Measurements from ENCODE around the gene NR3C1.

DNA sequence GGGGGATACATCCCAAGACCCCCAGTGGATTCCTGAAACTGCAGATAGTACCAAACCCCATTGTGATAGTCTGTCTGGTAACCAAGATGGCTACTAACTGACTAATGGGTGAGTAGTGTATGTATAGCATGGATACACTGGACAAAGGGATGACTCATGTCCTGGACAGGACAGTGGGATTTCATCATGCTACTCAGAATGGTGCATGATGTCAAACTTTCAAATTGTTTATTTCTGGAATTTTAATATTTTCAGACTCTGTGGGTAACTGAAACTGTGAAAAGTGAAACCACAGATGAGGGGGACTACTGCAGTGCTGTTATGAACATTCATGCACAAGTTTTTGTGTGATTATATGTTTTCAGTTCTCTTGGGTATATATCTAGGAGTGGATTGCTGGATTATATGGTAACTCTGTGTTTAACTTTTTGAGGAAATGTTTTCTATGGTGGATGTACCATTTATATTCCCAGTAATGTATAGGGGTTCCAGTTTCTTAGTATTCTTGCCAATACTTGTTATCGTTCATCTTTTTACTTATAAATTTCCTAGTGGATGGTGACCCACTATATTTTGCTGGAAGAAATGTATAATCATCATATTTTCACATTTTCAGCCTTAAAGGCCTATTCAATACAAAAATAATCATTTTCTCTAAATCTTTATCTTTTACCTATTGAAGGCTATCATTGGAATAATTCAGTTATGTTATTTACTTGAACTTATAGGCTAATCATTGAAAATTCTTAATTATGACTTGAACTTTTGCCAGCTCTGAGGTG is 140.9 kb downstream of the NR3C1 start:
- no peak for TF ChIP-seq ZNF274 (IDR thresholded peaks at IDR 0.05; ENCODE audit: low read depth, low read length)
- no peak for TF ChIP-seq POLR2A (IDR thresholded peaks at IDR 0.05; ENCODE audit: borderline replicate concordance, extremely low read depth, insufficient read depth, insufficient read length)
- TF ChIP-seq, protein P1, sequence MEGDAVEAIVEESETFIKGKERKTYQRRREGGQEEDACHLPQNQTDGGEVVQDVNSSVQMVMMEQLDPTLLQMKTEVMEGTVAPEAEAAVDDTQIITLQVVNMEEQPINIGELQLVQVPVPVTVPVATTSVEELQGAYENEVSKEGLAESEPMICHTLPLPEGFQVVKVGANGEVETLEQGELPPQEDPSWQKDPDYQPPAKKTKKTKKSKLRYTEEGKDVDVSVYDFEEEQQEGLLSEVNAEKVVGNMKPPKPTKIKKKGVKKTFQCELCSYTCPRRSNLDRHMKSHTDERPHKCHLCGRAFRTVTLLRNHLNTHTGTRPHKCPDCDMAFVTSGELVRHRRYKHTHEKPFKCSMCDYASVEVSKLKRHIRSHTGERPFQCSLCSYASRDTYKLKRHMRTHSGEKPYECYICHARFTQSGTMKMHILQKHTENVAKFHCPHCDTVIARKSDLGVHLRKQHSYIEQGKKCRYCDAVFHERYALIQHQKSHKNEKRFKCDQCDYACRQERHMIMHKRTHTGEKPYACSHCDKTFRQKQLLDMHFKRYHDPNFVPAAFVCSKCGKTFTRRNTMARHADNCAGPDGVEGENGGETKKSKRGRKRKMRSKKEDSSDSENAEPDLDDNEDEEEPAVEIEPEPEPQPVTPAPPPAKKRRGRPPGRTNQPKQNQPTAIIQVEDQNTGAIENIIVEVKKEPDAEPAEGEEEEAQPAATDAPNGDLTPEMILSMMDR (IDR thresholded peaks at IDR 0.05 in 2 of 3, conservative IDR thresholded peaks at IDR 0.05 in 1 of 3; ENCODE audit: borderline replicate concordance in 1 of 3, insufficient read depth in 1 of 3, low read depth in 2 of 3, low read length in 2 of 3), result no peak
- no peak for TF ChIP-seq EZH2 (IDR thresholded peaks at IDR 0.05)
- TF ChIP-seq, protein P2, sequence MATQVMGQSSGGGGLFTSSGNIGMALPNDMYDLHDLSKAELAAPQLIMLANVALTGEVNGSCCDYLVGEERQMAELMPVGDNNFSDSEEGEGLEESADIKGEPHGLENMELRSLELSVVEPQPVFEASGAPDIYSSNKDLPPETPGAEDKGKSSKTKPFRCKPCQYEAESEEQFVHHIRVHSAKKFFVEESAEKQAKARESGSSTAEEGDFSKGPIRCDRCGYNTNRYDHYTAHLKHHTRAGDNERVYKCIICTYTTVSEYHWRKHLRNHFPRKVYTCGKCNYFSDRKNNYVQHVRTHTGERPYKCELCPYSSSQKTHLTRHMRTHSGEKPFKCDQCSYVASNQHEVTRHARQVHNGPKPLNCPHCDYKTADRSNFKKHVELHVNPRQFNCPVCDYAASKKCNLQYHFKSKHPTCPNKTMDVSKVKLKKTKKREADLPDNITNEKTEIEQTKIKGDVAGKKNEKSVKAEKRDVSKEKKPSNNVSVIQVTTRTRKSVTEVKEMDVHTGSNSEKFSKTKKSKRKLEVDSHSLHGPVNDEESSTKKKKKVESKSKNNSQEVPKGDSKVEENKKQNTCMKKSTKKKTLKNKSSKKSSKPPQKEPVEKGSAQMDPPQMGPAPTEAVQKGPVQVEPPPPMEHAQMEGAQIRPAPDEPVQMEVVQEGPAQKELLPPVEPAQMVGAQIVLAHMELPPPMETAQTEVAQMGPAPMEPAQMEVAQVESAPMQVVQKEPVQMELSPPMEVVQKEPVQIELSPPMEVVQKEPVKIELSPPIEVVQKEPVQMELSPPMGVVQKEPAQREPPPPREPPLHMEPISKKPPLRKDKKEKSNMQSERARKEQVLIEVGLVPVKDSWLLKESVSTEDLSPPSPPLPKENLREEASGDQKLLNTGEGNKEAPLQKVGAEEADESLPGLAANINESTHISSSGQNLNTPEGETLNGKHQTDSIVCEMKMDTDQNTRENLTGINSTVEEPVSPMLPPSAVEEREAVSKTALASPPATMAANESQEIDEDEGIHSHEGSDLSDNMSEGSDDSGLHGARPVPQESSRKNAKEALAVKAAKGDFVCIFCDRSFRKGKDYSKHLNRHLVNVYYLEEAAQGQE (IDR thresholded peaks at IDR 0.05; ENCODE audit: low read depth), result no peak
- peak; percentile 69 for TF ChIP-seq JUND (IDR thresholded peaks at IDR 0.05)
- TF ChIP-seq, protein P3, sequence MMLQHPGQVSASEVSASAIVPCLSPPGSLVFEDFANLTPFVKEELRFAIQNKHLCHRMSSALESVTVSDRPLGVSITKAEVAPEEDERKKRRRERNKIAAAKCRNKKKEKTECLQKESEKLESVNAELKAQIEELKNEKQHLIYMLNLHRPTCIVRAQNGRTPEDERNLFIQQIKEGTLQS (IDR thresholded peaks at IDR 0.05), result peak; percentile 75

All from HCT116 (cell line).